Transverse colon (tissue), 4 donors: Measurements from ENCODE around the gene CTNND2. TPM values are rescaled to one million over a fixed set of nuclear protein-coding genes. Genes with fewer than 3 reads are reported as not detected.

ENCODE experiments used
- DNase-seq: peaks from one replicate; pipeline ENCODE4 v3.0.0-alpha.2; 2019
- H3K27ac ChIP-seq, 4 donors: fragments of 200-600 bp; sonication (generic); 2 replicates each; pipeline ENCODE4 v1.5.1; 2016 to 2018; ENCODE audit warnings: inconsistent platforms in 4 of 4
- H3K27me3 ChIP-seq: fragments of 200-600 bp; sonication (generic); 2 replicates; pipeline ENCODE4 v1.5.1; 2017; ENCODE audit warnings: inconsistent platforms
- H3K36me3 ChIP-seq, 4 donors: fragments of 200-600 bp; sonication (generic); 2 replicates each; pipeline ENCODE4 v1.5.1; 2017 to 2019; ENCODE audit warnings: inconsistent platforms in 4 of 4
- H3K4me1 ChIP-seq, 4 donors: fragments of 200-600 bp; sonication (generic); 2 replicates each; pipeline ENCODE4 v1.5.1; 2017 to 2020; ENCODE audit warnings: inconsistent platforms in 4 of 4
- H3K4me3 ChIP-seq, 4 donors: fragments of 200-600 bp; sonication (generic); 1 replicate in 1 of 4; 2 replicates in 3 of 4; pipeline versions ENCODE4 v1.5.1 to v1.6.1; 2017 to 2019; ENCODE audit warnings: inconsistent platforms in 4 of 4
- H3K9me3 ChIP-seq, 2 donors: fragments of 200-600 bp; sonication (generic); 2 replicates each; pipeline ENCODE4 v1.5.1; 2017 to 2019; ENCODE audit warnings: inconsistent platforms in 2 of 2
- CTCF ChIP-seq, 5 experiments: fragments of 200-600 bp in 3 of 5; fragments of 450-650 bp in 2 of 5; sonication (generic) in 3 of 5; IDR thresholded peaks; 1 replicate in 2 of 5; 2 replicates in 3 of 5; pipeline ENCODE4 v1.5.1; 2016 to 2017; ENCODE audit warnings: antibody characterized with exemption in 5 of 5, inconsistent platforms in 3 of 5, mild to moderate bottlenecking in 2 of 5, moderate library complexity in 1 of 5
- EP300 ChIP-seq: sonication (generic); formaldehyde crosslinking; IDR thresholded peaks from one replicate; pipeline ENCODE4 v1.6.1; 2017; ENCODE audit warnings: antibody characterized with exemption, low read depth
- POLR2A ChIP-seq: fragments of 450-650 bp; IDR thresholded peaks from one replicate; pipeline ENCODE4 v1.6.1; 2016; ENCODE audit warnings: antibody characterized with exemption, mild to moderate bottlenecking, moderate library complexity
- POLR2AphosphoS5 ChIP-seq, 3 donors: sonication (generic); formaldehyde crosslinking; IDR thresholded peaks; one replicate each; pipeline ENCODE4 v1.6.1; 2016; ENCODE audit warnings: antibody characterized with exemption in 3 of 3
- WGBS, 2 donors: methylation state at CpG; one replicate each; pipeline ENCODE4 v1.1.5; 2018; ENCODE audit warnings: low coverage in 1 of 2; 5-methylcytosine and 5-hydroxymethylcytosine counted together
- in situ Hi-C, 4 donors: fragments of 200-750 bp; cut with MboI; loops; one replicate each; pipeline versions ENCODE4 v1.15.0 to v1.15.1; 2017; ENCODE audit warnings: low sequenced_read_pairs in 3 of 4, low pct_ligation_motif_present in 1 of 4, low pct_unique_long_range_greater_than_20kb in 1 of 4
- intact Hi-C: fragments of 100-400 bp; cut with DNase I; formaldehyde crosslinking; loops from one replicate; pipeline ENCODE4 v1.15.1; 2023; ENCODE audit warnings: low total_unique reads
- total RNA-seq, 4 donors: library from RNA; depleted of rRNA; stranded (reverse); fragments of >200 nt; gene quantifications; one replicate each; pipeline ENCODE4 v1.1.0, GENCODE V29; 2016

The CTNND2 gene
- total RNA-seq, 4 donors from 2014 or later = 1.9 to 2.1 TPM; not detected in 2

DNA sequence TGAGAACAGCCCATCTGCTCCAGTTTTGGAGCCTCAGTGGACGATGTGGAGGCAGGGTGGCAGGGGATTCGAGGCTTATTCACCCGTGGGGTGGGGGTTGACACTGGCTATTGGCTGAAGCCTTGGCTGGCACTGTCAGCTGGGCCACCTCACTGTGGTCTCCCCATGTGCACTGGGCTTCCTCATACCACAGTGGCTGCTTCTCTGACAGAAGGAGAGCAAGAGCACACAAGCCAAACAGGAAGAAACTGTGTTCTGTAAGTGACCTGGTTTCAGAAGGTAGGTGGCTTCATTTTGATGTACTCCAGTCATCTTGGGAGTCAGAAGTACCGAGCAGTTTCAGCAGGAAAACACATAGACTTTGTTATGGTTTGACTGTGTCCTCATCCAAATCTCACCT is 24.7 kb upstream of the CTNND2 start:
- Histone ChIP-seq H3K27me3 (no peaks in the 10 kb centered on the region), H3K4me1 (no peaks in the 10 kb centered on the region), H3K4me3 (no peak overlapping the region), H3K36me3 (no peaks in the 10 kb centered on the region), H3K27ac (no peak overlapping the region), H3K9me3 (no peaks in the 10 kb centered on the region)
- WGBS, 2 donors = 58 to 60% methylated on average over 1 to 4 of the region's 4 CpGs
- no peak for DNase-seq
- intact Hi-C loops = no loop called here
- TF ChIP-seq EP300 (no peak), POLR2A (no peak), POLR2AphosphoS5 (IDR thresholded peaks at IDR 0.05) (no peak), CTCF (IDR thresholded peaks at IDR 0.05) (no peak)
- in situ Hi-C loops = no loop called here

DNA sequence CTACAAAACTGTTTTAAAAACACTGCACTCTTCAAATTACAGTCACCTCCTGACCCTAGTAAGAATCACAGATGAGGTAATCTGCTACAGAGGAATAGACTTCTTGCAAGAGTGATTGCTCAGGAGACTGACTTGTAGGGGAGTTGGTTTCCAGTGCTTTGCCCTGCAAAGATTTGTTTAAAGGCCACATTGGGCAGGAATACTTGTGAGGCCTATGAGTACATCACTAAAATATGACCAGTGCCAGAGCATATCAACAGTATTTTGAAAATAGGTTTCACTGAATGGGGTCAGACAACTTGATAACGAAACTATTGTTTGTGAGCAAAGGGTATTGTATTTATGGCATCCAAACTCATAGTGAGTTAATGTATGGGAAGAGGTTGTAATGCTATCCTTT is 21.5 kb upstream of the CTNND2 start:
- Histone ChIP-seq H3K36me3 (no peaks in the 10 kb centered on the region), H3K4me3 (no peak overlapping the region), H3K27ac (no peak overlapping the region), H3K4me1 (no peaks in the 10 kb centered on the region), H3K27me3 (no peaks in the 10 kb centered on the region), H3K9me3 (no peaks in the 10 kb centered on the region)
- in situ Hi-C loops (no loop called here), intact Hi-C loops (no loop called here)
- no peak for TF ChIP-seq EP300
- TF ChIP-seq POLR2A = no peak
- TF ChIP-seq POLR2AphosphoS5 (IDR thresholded peaks at IDR 0.05) = no peak
- no peak for TF ChIP-seq CTCF (IDR thresholded peaks at IDR 0.05)
- 75 to 85% methylated on average over 1 of the region's 1 CpG for WGBS, 2 donors
- DNase-seq = no peak

DNA sequence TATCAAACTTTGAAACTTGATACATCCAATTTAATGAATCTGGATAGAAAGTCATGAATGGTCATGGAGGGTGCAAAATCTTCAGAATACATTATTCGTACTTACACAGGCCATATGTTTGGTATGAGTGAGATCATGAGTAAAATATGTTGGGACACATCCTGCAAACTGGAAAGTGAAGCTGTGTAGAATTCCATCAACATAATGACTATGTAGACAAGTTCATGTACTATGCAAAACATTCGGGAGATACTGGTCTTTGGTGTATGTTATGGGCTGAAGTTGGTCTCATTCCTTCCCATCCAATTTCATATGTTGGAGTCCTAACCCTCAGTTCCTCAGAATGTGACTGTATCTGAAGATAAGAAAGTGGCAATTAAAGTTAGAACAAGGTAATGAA is 18.1 kb upstream of the CTNND2 start:
- Histone ChIP-seq H3K36me3 (no peaks in the 10 kb centered on the region), H3K9me3 (no peaks in the 10 kb centered on the region), H3K27me3 (no peaks in the 10 kb centered on the region), H3K27ac (no peak overlapping the region), H3K4me1 (no peaks in the 10 kb centered on the region), H3K4me3 (no peak overlapping the region)
- WGBS, 2 donors = 73 to 89% methylated on average over 1 to 2 of the region's 2 CpGs
- intact Hi-C loops = no loop called here
- in situ Hi-C loops = no loop called here
- TF ChIP-seq POLR2A (no peak), CTCF (IDR thresholded peaks at IDR 0.05) (no peak), POLR2AphosphoS5 (IDR thresholded peaks at IDR 0.05) (no peak), EP300 (no peak)
- no peak for DNase-seq

GRCh38 chr5:11918463-11919045 is 14.3 kb upstream of the CTNND2 start:
- H3K27ac ChIP-seq = no peak overlapping the region
- no peak overlapping the region for H3K4me3 ChIP-seq
- no peaks in the 10 kb centered on the region for H3K36me3 ChIP-seq
- WGBS, 2 donors = 77 to 82% methylated on average over 5 to 9 of the region's 9 CpGs
- no peaks in the 10 kb centered on the region for H3K9me3 ChIP-seq
- TF ChIP-seq EP300 = no peak
- no peak for TF ChIP-seq POLR2A
- no peak for TF ChIP-seq POLR2AphosphoS5 (IDR thresholded peaks at IDR 0.05)
- TF ChIP-seq CTCF (IDR thresholded peaks at IDR 0.05) = no peak
- DNase-seq = no peak
- no peaks in the 10 kb centered on the region for H3K4me1 ChIP-seq
- H3K27me3 ChIP-seq = no peaks in the 10 kb centered on the region
- intact Hi-C loops = no loop called here
- in situ Hi-C loops = no loop called here
